HG03432 (cell line): Measurements from ENCODE around the gene CASQ2.
"Not testable (repeated sequence)": the region's sequence is repeated elsewhere in the genome, so short reads cannot be mapped to it uniquely, and the experiment has no call there.

Experiments
- ATAC-seq: cut with Tn5 transposase; IDR thresholded peaks from one replicate; pipeline ENCODE4 v1.9.1; 2021; ENCODE audit warnings: mild to moderate bottlenecking, moderate library complexity; ENCODE audit not compliant: unreplicated experiment

CASQ2 gene

DNA sequence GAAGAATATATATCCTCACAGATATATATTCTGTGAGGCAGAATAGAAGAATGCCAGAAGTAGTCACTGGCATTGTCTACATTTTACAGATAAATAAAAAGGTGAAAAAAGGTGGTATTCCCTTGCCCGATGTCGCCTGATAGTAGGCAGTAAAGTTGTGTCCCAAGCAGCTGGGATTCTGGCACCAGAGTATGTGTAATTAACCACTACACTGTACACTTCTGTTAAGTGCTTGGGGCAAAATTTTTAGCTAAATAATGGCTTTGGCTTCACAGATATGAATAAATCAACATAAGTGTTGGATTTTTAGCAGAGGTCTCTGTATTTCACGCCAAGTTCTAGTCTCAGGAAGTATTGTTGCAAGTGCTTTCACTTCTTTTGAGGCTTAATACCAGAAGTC is 13.3 kb upstream of the CASQ2 start:
- no peak for ATAC-seq

- no peak for ATAC-seq
These were observed 12.8 kb upstream of the CASQ2 start for GRCh38 chr1:115781343-115781742.

DNA sequence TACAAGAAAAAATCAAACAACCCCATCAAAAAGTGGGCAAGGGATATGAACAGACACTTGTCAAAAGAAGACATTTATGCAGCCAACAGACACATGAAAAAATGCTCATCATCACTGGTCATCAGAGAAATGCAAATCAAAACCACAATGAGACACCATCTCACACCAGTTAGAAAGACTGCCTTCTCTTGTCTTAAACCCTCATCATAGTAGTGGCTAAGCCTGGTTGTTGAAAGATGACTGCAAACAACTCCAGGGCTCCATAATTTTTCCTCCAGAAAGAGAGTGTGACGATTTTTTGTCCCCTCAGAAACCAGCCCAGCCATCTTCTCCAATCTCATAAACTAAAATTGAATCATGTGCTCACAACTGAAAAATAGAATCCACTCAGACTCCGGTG is 12.1 kb upstream of the CASQ2 start:
- not testable (repeated sequence) for ATAC-seq

- ATAC-seq = not testable (repeated sequence)
These were observed 10.6 kb upstream of the CASQ2 start for GRCh38 chr1:115779075-115779474.

DNA sequence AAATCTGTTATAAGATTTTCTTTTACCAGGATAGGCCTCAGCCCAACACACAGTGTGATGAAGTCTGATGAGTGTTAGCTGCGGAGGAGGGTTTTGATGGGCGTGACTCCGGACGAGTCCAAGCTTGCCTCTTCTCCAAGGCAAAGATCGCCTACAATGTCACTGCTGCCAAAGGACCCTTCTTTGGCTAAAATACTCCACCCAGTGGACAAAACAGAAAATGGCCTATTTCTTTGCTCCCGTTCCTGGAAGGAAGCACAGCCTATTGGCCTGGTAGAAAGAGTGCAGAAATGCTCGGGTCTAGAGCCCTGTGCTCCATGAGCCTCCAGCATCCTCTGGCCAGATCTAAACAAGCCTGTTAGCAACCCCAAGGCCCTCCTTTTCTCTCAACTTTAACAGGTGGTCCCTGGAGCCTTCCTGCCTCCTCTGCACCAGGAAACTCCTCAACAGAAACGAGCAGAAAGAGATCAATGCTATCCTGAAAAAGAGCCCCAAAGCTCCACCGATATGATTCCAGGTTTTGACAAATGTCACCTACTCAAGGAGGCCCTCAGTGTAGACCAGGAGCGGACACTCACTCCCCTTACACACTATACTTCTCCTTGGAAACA is 3.4 kb upstream of the CASQ2 start:
- ATAC-seq = peak; percentile 96

DNA sequence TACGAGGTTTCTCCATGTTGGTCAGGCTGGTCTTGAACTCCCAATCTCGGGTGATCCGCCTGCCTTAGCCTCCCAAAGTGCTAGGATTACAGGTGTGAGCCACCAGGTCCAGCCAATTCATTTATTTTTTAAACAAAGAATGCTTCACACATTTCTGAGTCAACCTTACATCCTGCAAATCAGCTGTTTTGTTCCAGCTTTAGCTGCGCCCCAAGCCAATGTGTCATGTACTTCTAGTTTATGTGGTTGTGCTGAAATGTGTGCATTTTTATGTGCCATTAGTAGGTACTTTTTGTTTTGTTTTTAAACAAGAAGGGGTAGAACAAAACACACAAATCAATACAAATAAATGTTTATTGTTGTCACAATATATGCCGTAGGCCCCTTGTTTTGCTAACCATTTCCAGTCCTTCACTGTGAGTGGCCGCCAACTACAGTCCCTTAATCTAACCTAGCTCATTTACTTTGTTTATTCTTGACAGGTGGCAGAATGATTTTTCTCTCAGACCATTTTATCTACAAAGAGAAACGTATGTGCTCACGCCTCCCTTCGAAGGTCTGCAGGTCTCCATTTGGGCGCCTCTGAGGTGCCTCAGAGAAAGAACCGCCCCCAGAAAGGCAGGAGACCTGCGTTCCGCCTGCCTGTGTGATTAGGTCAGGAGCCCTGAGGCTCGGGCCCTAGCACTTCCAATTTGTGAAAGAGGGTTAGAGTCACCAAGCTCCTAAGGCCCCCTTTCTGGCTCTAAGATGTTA is 2.8 kb upstream of the CASQ2 start:
- peak; percentile 40 for ATAC-seq

GRCh38 chr1:115767403-115767802 is 1.1 kb downstream of the CASQ2 start:
- ATAC-seq = no peak

GRCh38 chr1:115765091-115765490 is 3.4 kb downstream of the CASQ2 start:
- no peak for ATAC-seq

GRCh38 chr1:115764541-115764940 is 4.0 kb downstream of the CASQ2 start:
- ATAC-seq = no peak

DNA sequence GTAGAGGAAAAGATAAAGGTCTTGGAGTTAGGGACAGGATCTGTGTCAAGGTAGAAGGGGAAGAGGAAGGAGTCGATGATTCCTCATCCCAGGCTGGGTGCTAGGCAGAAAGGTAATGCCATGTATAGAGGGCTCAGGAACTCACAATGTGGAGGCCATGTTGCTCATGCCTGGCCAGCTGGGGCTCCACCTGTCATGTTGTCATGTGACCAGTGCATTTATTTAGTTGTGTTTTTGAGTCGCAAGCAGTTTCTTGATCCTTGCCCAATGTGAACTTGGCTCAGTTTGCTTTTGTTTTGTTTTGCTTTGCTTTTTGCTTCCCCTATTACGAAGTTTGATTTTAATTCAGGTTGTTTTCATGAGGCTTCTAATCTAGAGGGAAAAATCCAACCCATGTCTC is 5.7 kb downstream of the CASQ2 start:
- ATAC-seq = no peak

GRCh38 chr1:115761601-115762302 is 6.8 kb downstream of the CASQ2 start:
- ATAC-seq = no peak

GRCh38 chr1:115757856-115758255 is 10.7 kb downstream of the CASQ2 start:
- ATAC-seq = no peak

- ATAC-seq = no peak
These were observed 11.2 kb downstream of the CASQ2 start for GRCh38 chr1:115757326-115757725.

DNA sequence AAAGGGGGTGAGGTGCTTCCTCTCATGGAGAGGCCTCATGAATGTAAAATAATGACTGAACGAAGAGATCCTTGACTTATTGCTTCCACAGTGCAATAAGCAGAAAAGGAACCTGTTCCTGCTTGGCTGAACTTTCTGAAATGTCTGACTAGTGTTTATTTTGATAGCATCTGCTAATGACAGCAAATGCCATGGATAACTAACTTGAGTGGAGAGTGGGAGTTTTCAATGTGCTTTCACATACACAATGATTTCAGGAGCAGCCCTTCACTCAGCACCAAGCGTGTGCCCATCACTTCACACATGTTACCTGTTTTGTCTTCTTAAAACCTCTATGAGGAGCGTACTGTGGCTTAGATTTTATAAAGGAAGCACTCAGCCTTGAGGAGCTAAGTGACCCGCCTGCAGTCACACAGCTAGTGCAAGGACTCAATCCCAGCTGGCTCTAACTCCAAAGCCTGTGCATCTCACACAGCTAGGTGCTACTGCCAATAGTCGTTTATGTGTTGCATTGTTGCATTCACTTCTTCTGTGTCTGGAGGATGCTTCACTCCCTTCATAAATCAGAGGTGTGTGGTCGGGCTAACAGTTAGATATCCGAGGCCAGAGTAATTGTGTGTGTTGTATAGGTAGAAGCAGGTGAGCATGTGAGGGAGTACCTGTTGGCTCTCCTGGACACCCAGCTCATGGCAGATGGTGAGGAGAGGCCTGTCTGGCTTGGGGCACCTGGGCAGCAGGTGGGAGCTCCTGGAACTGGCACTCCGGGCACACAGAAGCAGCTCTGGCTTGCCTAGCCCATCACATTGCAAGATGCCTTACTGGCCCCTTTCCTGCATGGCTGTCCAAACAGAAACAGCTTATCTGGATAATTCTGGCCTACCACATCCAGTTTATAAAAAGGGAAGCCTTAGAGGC is 12.8 kb downstream of the CASQ2 start:
- ATAC-seq = no peak

DNA sequence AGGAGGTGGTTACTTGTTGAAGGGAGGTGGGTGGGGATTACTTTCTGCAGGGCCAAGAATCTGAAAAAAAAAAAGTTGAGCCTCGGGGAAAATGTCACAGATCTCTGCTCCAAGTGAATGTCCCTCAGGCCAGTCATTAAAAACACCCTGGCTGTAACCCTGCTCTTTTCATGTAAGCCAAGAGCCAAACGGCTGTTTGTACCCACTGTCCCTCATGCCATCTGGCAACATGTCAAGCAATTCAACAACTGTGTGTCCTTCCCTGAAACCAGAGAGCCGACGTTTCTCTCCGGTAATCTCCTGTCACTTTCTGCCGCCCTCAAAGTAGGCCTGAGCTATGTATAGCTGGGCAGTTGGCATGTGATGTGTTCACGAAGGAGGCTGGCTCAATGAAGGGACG is 14.7 kb downstream of the CASQ2 start:
- no peak for ATAC-seq

DNA sequence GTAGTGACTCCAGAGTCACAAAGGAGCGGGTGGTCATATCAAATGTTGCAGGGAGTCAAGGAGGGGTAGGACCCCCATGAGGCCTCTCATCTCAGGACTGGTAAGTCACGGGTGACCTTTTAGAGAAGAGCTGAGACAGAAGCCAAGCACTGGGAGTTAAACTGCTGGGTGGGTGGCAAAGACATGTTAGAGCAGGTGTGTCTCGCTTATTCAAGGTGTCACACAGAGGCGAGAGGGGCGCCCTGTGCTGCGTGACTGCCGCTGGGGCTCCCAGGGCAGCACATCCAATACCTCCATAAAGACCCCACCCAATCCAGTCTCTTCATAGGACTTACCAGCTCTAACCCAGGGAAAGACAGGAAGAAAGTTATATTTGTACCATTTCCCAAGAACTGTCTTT is 15.2 kb downstream of the CASQ2 start:
- ATAC-seq = no peak

- no peak for ATAC-seq
These were observed 19.9 kb downstream of the CASQ2 start for GRCh38 chr1:115748401-115749150.

- ATAC-seq = no peak
These were observed 22.4 kb downstream of the CASQ2 start for GRCh38 chr1:115746021-115746690.

DNA sequence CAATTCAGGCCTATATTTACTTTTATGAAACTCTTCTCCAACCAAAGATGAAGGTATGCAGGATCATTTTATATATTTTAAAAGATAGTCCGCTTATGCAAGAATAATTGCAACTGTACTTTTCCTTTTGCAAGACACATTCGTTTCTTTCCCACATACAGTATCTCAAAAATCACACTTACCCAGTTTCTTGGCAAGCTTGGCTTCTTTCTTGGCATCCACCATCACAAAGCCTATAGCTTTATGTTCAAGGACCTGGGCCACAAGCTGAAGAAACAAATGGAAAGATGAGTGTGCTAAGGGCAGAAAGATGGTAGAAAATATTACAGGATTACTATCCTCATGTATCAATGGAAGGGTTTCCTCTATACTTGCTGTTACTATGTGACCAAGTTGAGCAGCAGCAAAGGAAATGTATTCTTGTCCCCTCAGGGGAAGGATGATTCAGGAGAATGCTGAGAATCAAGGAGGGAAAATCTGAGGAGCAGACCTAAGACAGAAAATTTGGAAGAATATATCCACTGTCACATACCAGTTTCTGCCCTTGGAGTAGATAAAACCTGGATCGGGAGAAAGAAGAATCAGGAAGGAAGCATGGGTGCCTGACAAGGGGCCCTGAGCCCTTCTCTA is 23.8 kb downstream of the CASQ2 start:
- ATAC-seq = no peak
